ENCODE results near the gene KCNQ2.

Gene KCNQ2

GRCh38 chr20:63364801-63365585 is 107.5 kb downstream of the KCNQ2 start:
- Histone ChIP-seq H3K27ac (no peak overlapping the region), H3K4me3 (no peak overlapping the region)

DNA sequence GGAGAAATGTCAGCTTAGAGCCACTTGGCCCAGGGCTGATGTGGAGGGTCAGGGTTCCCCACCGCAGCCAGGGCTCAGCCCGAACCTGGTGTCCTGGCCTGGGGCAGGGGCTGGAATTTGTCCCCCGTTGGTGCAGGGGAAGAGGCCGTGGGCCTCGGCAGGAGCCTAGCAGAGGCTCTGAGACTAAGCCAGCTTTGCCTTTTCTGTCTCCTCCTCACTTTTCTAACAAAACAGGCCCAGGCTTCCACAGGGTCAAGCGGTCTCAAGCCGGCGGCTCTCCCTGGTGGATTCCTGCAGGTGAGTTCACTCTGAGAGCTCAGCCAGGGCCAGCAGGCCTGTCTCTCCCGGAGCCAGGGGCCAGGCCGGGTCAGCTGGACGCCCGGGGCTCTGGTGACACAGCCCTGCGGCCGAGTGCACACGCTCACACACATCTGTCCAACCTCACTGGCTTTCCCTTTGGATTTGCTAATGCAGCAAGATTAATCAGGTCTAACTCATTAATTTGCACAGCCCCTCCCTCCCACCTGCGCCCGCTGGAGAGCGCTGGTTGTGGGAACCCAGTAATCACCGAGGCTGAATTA is 108.4 kb downstream of the KCNQ2 start:
- Histone ChIP-seq H3K4me3 (no peak overlapping the region), H3K27ac (no peak overlapping the region)

- no peak overlapping the region for H3K4me3 ChIP-seq
Measured at GRCh38 chr20:63363013-63363957, 109.2 kb downstream of the KCNQ2 start.

DNA sequence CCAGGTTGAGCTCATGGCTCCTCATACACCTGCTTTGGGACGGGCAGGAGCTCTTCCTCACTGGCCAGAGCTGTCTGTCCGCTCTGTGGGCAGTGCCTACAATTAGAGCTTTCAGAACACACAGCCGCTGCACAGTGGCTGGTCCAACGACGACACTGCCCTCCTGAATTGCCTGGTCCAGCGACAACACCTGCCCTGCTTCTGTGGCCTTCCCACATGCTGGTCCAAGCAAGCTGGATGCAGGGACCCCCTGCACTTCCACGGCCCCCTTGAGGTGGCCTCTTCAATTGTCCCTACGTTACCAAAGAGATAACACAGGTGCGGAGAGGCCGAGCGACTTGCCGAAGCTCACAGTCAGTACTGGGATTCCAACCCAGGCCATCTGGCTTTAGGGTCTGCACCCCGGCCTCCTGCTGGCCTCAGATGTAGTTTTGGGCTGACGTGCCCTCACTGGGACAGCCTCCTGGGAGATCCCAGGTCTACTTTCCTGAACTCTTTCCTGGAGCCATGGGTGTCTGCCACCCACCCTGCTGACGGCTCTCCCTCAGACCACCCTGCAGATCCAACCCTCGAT is 109.9 kb downstream of the KCNQ2 start:
- H3K27ac ChIP-seq, result no peak overlapping the region
- no peak overlapping the region for H3K4me3 ChIP-seq

More at GRCh38 chr20:63363013-63363957, 109.2 kb downstream of the KCNQ2 start:
- no peak overlapping the region for H3K27ac ChIP-seq

DNA sequence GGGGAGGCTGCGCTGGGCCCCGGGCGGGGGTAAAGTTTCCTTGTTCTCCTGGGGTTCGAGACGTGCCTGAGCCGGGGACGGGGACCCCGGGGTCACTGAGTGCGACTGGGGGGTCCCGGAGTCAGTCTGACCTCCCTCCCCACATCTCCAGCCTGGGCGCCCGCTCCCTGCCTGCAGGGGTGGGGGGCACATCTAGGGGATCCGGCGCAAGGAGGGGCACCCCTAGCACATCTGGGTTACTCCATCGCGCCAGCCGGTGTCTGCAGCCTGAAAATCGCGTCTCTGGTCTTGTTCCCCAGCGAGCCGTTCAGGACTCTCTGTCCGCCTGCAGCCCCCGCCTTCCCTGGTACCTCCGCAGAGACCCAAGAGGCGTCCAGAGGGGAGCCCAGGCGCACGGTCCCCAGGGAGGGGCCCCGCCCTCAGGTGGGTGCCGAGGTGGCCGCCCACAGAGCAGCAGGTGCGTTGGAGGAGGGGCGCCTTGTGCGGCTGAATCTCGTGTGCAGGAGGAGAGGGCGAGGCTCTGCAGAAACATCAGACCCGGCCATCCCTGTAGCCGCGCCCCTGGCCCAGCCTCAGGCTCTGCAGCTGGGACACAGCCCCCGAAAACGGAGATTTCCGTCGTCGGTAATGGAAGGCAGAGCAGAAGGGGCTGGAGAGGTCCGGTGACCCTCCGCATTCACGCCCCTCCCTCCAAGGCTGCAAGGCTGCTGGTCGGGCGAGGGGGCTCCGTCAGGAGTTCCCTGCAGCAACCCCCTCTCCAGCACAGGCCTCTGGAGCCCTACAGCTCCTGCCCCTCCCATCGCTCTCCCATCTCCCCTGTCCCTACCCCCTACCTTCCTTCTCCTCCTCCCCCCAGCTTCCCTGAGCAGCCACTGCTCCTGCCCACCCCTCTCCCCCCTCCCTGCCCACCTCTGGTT is 110.7 kb downstream of the KCNQ2 start:
- Histone ChIP-seq H3K27ac (no peak overlapping the region), H3K4me3 (no peak overlapping the region)

DNA sequence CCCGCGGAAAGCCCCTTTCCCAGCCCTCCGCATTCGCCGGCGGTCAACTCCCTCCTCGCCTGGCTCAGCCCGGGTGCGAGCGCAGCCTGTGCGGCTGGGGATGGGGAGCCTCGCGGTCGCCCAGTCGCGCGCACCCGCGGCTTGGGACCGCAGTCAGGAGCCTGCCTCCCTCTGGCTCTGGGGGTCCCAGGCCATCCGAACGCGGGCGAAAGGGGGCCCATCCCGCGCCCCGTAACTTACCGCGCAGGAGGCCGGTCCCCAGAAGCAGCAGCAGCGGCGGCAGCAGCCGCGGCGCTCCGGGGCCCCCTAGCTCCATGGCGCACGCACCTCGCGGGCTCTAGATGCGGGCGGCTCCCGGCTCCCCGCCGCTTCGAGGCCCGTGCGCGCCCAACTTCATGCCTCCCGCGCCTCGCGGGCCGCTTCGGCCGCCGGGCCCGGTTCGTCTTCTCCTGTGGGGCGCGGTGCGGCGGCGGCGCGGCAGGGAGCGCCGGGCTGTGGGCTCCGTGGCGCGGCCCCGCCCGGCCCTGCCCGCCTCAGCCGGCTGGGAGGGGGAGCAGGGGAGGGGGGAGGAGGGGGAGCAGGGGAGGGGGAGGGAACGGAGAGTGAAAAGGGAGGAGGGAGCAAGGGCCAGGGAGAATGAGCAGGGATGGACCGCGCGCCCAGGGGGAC is 111.5 kb downstream of the KCNQ2 start, which contains the start of gene CHRNA4:
Gene CHRNA4 (minus strand): TSS at position 500 of the 669 bp plus-strand sequence. CDS start 184 bp downstream, at position 316.
- no peak within 1 kb of the TSS for H3K27ac ChIP-seq
- H3K4me3 ChIP-seq, result no peak within 1 kb of the TSS

DNA sequence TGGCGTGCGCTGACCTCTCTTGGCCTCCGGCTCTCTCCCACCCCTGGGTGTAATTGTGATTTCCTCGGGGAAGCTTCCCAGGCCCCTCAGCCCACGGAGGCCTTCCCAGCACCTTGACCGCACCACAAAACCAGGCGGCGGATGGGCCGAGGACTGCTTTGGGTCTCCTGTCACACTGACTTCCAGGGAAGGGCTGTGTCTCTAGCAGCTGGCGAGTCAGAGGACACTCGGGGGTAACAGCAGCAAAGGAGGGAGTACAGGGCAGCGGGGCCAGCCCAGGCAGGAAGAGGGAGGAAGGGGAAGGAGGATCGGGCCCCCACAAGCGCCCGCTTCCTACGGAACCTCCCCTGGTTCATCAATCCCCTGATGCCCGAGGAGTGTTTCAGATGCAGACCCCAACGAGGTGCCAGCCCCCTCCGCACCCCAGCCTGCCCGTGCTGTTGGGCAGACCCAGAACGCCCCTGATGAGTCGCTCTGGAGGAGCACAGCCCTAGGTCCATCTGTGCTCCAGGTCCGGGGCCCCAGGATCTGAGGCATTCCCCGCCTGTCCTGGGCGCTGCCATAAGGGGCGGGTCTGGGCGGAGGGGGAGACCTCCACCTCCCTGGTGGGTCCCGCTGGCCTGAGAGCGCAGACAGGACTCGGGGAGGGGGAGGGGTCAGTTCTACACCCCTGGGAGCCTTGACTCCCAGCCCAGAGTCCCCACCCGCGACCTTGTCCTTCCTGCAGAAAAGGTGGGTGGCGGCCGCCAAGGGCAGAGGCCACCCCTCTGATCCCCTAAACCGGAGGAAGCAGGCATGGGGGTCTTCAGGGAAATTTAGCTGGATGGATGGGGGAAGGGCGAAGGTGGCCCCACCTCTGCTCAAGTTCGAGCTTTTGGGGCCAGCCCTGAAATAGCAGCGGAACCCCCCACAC is 112.3 kb downstream of the KCNQ2 start:
- H3K27ac ChIP-seq, result no peak overlapping the region
- no peak overlapping the region for H3K4me3 ChIP-seq

- Histone ChIP-seq H3K27ac (no peak overlapping the region), H3K4me3 (no peak overlapping the region)
Measured at GRCh38 chr20:63359164-63359934, 113.1 kb downstream of the KCNQ2 start.

GRCh38 chr20:63357921-63358905 is 114.2 kb downstream of the KCNQ2 start:
- no peak overlapping the region for H3K27ac ChIP-seq
- no peak overlapping the region for H3K4me3 ChIP-seq

- H3K4me3 ChIP-seq, result no peak overlapping the region
Measured at GRCh38 chr20:63356931-63357879, 115.2 kb downstream of the KCNQ2 start.

GRCh38 chr20:63356511-63356910 is 115.9 kb downstream of the KCNQ2 start:
- Histone ChIP-seq H3K4me3 (no peak overlapping the region), H3K27ac (no peak overlapping the region)

More at GRCh38 chr20:63356931-63357879, 115.2 kb downstream of the KCNQ2 start:
- H3K27ac ChIP-seq, result no peak overlapping the region

- Histone ChIP-seq H3K4me3 (no peak overlapping the region), H3K27ac (no peak overlapping the region)
Measured at GRCh38 chr20:63355781-63356295, 116.6 kb downstream of the KCNQ2 start.

DNA sequence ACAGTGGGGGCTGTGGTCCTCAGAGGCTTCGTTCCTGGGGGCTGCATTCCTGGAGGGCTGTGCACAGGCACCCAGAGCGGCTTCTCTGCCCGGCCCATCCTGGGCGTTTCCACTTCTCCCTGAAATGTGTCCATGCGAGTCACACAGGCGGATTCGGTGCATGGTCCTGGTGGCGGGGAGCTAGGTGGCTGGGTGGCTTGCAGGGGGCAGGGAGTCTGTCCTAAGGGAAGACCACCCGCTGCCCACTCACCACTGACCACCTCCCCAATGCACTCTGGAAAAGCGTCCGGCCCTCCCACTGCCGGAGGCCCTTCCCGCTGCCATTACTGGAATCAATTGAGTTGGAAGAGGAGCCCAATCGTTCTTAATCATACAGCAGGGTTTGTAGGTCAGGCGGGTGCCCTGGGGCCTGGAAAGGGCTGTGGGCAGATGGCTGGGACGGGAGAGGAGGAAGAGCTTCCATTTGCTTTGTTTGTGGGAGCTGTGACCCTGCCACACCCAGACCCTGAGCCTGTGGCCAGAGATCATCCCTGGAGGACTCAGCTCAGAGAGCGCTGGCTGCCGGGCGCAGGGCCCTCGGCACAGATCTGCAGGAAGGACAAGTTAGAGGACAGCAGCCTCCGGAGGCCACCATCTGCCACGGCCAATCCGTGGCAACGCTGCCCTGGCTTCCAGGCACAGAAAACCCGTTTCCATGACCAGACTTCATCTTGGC is 117.7 kb downstream of the KCNQ2 start:
- H3K4me3 ChIP-seq, result no peak overlapping the region

More for the DNA sequence above, 117.7 kb downstream of the KCNQ2 start:
- H3K27ac ChIP-seq, result no peak overlapping the region
